BLaER1 treated with 17β-estradiol and CSF1 and Interleukin-3, amounts not matched to agents 10 nM and 100 nM (cell line): ENCODE measurements around the gene GRWD1.

Experiments used
- H3K27ac ChIP-seq, 11 experiments: shearing (Covaris generic); formaldehyde crosslinking; 2 replicates each; pipeline ENCODE4 v1.8.1; 2022
- H3K27me3 ChIP-seq, 11 experiments: shearing (Covaris generic); formaldehyde crosslinking; 2 replicates each; pipeline ENCODE4 v1.8.1; 2022
- H3K36me3 ChIP-seq, 11 experiments: shearing (Covaris generic); formaldehyde crosslinking; 2 replicates each; pipeline ENCODE4 v1.8.1; 2022
- H3K4me1 ChIP-seq, 10 experiments: shearing (Covaris generic); formaldehyde crosslinking; 2 replicates each; pipeline ENCODE4 v1.8.1; 2022
- H3K4me2 ChIP-seq, 11 experiments: shearing (Covaris generic); formaldehyde crosslinking; 2 replicates each; pipeline ENCODE4 v1.8.1; 2022
- H3K4me3 ChIP-seq, 10 experiments: shearing (Covaris generic); formaldehyde crosslinking; 2 replicates each; pipeline ENCODE4 v1.8.1; 2022
- H3K9ac ChIP-seq, 11 experiments: shearing (Covaris generic); formaldehyde crosslinking; 2 replicates each; pipeline ENCODE4 v1.8.1; 2022
- H3K9me3 ChIP-seq, 11 experiments: shearing (Covaris generic); formaldehyde crosslinking; replicated peaks in 1 of 11; 2 replicates each; pipeline ENCODE4 v1.8.1; 2022
- H4K20me1 ChIP-seq, 11 experiments: shearing (Covaris generic); formaldehyde crosslinking; 2 replicates each; pipeline ENCODE4 v1.8.1; 2022
- Cebpa-rat ChIP-seq, 11 experiments: shearing (Covaris generic); IDR thresholded peaks; 2 replicates each; pipeline ENCODE4 v1.8.1; 2022

Gene GRWD1

GRCh38 chr19:48455908-48456562, 10.3 kb downstream of the GRWD1 start:
- Histone ChIP-seq H3K36me3 (peaks cover 56 to 100% (median 85%) of the 10 kb centered on the region in 11 experiments), H3K27ac (no peak overlapping the region), H4K20me1 (peaks cover 0 to 100% (median 75%) of the 10 kb centered on the region in 11 experiments; a peak in 19 of 22 replicates), H3K27me3 (no peaks in the 10 kb centered on the region), H3K4me1 (peaks cover 0 to 30% (median 7%) of the 10 kb centered on the region in 10 experiments; a peak in 11 of 20 replicates), H3K9me3 (no peaks in the 10 kb centered on the region), H3K4me2 (peak overlapping the region in 4 of 11 experiments; percentile 1 to 34 (median 20); a peak in 4 of 22 replicates), H3K4me3 (no peak overlapping the region), H3K9ac (no peak overlapping the region; a peak in 1 of 22 replicates)
- no peak for TF ChIP-seq Cebpa-rat (IDR thresholded peaks at IDR 0.05)

GRCh38 chr19:48456864-48457263, 11.1 kb downstream of the GRWD1 start:
- no peak overlapping the region for H3K4me3 ChIP-seq
- H3K9me3 ChIP-seq, result no peaks in the 10 kb centered on the region
- no peak overlapping the region for H3K9ac ChIP-seq
- no peak for TF ChIP-seq Cebpa-rat (IDR thresholded peaks at IDR 0.05)
- H3K4me2 ChIP-seq, result no peak overlapping the region
- H3K4me1 ChIP-seq, result peaks cover 0 to 30% (median 7%) of the 10 kb centered on the region in 10 experiments; a peak in 11 of 20 replicates
- H4K20me1 ChIP-seq, result peaks cover 0 to 100% (median 71%) of the 10 kb centered on the region in 11 experiments; a peak in 19 of 22 replicates
- H3K27me3 ChIP-seq, result no peaks in the 10 kb centered on the region
- H3K36me3 ChIP-seq, result peaks cover 54 to 99% (median 79%) of the 10 kb centered on the region in 11 experiments
- H3K27ac ChIP-seq, result no peak overlapping the region

- no peak overlapping the region for H3K9ac ChIP-seq
- no peak overlapping the region for H3K4me2 ChIP-seq
- no peak overlapping the region; a peak in 1 of 22 replicates for H3K27ac ChIP-seq
- TF ChIP-seq Cebpa-rat (IDR thresholded peaks at IDR 0.05), result no peak
- H3K27me3 ChIP-seq, result no peaks in the 10 kb centered on the region
- H4K20me1 ChIP-seq, result peaks cover 0 to 98% (median 60%) of the 10 kb centered on the region in 11 experiments; a peak in 19 of 22 replicates
- peaks cover 48 to 99% (median 78%) of the 10 kb centered on the region in 11 experiments for H3K36me3 ChIP-seq
- H3K9me3 ChIP-seq, result no peaks in the 10 kb centered on the region
- H3K4me3 ChIP-seq, result no peak overlapping the region
- peaks cover 0 to 30% (median 7%) of the 10 kb centered on the region in 10 experiments; a peak in 12 of 20 replicates for H3K4me1 ChIP-seq
These were observed 12.2 kb downstream of the GRWD1 start for GRCh38 chr19:48458016-48458415.

GRCh38 chr19:48461651-48461981, 15.8 kb downstream of the GRWD1 start:
- no peak for TF ChIP-seq Cebpa-rat (IDR thresholded peaks at IDR 0.05)
- H3K27me3 ChIP-seq, result no peaks in the 10 kb centered on the region
- H3K4me1 ChIP-seq, result peaks cover 0 to 15% (median 0%) of the 10 kb centered on the region in 10 experiments; a peak in 4 of 20 replicates
- H3K4me3 ChIP-seq, result no peak overlapping the region
- peaks cover 0 to 73% (median 24%) of the 10 kb centered on the region in 11 experiments; a peak in 17 of 22 replicates for H4K20me1 ChIP-seq
- H3K9me3 ChIP-seq, result no peaks in the 10 kb centered on the region
- no peak overlapping the region for H3K27ac ChIP-seq
- H3K36me3 ChIP-seq, result peaks cover 23 to 74% (median 42%) of the 10 kb centered on the region in 11 experiments
- H3K9ac ChIP-seq, result no peak overlapping the region
- no peak overlapping the region for H3K4me2 ChIP-seq

- Histone ChIP-seq H3K4me2 (no peak overlapping the region), H3K36me3 (peaks cover 18 to 68% (median 36%) of the 10 kb centered on the region in 11 experiments), H4K20me1 (peaks cover 0 to 68% (median 19%) of the 10 kb centered on the region in 11 experiments; a peak in 17 of 22 replicates), H3K27me3 (no peaks in the 10 kb centered on the region), H3K9me3 (no peaks in the 10 kb centered on the region), H3K9ac (no peak overlapping the region), H3K27ac (no peak overlapping the region), H3K4me3 (no peak overlapping the region), H3K4me1 (peaks cover 0 to 13% (median 0%) of the 10 kb centered on the region in 10 experiments; a peak in 3 of 20 replicates)
- no peak for TF ChIP-seq Cebpa-rat (IDR thresholded peaks at IDR 0.05)
These were observed 16.3 kb downstream of the GRWD1 start for GRCh38 chr19:48461982-48462655.

GRCh38 chr19:48465215-48465614, 19.4 kb downstream of the GRWD1 start:
- Histone ChIP-seq H3K4me2 (no peak overlapping the region), H3K27me3 (no peaks in the 10 kb centered on the region), H3K9ac (no peak overlapping the region), H3K9me3 (no peaks in the 10 kb centered on the region), H4K20me1 (peaks cover 4 to 44% (median 9%) of the 10 kb centered on the region in 11 experiments), H3K4me3 (no peak overlapping the region), H3K4me1 (peaks cover 10 to 17% (median 12%) of the 10 kb centered on the region in 10 experiments), H3K36me3 (peaks cover 8 to 41% (median 21%) of the 10 kb centered on the region in 11 experiments; a peak in 21 of 22 replicates), H3K27ac (no peak overlapping the region)
- no peak for TF ChIP-seq Cebpa-rat (IDR thresholded peaks at IDR 0.05)

- no peaks in the 10 kb centered on the region for H3K27me3 ChIP-seq
- peaks cover 20 to 45% (median 24%) of the 10 kb centered on the region in 11 experiments for H4K20me1 ChIP-seq
- peaks cover 17 to 31% (median 22%) of the 10 kb centered on the region in 10 experiments for H3K4me1 ChIP-seq
- H3K36me3 ChIP-seq, result peaks cover 22 to 42% (median 29%) of the 10 kb centered on the region in 11 experiments
- H3K27ac ChIP-seq, result no peak overlapping the region
- no peak overlapping the region for H3K4me3 ChIP-seq
- no peak overlapping the region for H3K4me2 ChIP-seq
- H3K9me3 ChIP-seq, result no peaks in the 10 kb centered on the region
- no peak for TF ChIP-seq Cebpa-rat (IDR thresholded peaks at IDR 0.05)
- H3K9ac ChIP-seq, result no peak overlapping the region
These were observed 21.0 kb downstream of the GRWD1 start for GRCh38 chr19:48466561-48467325.

- H3K4me3 ChIP-seq, result peak overlapping the region; percentile 79 to 96 (median 88)
- H3K9ac ChIP-seq, result peak overlapping the region; percentile 93 to 99 (median 98)
- peak overlapping the region; percentile 88 to 99 (median 97) for H3K27ac ChIP-seq
These were observed 23.0 kb downstream of the GRWD1 start for GRCh38 chr19:48468772-48469288.

More at GRCh38 chr19:48468772-48469288, 23.0 kb downstream of the GRWD1 start:
- peak overlapping the region; percentile 52 to 79 (median 71) for H3K4me2 ChIP-seq
- H3K9me3 ChIP-seq, result no peaks in the 10 kb centered on the region
- H3K27me3 ChIP-seq, result no peaks in the 10 kb centered on the region
- H3K36me3 ChIP-seq, result peaks cover 35 to 49% (median 37%) of the 10 kb centered on the region in 11 experiments
- peaks cover 33 to 44% (median 39%) of the 10 kb centered on the region in 11 experiments for H4K20me1 ChIP-seq
- TF ChIP-seq Cebpa-rat (IDR thresholded peaks at IDR 0.05), result no peak
- H3K4me1 ChIP-seq, result peaks cover 17 to 48% (median 31%) of the 10 kb centered on the region in 10 experiments
